Kidney (tissue), 22 donors: ENCODE results near the gene SESN1. TPM values are rescaled to one million over a fixed set of nuclear protein-coding genes. Genes with fewer than 3 reads are reported as not detected.
"Not testable (repeated sequence)": the region's sequence is repeated elsewhere in the genome, so short reads cannot be mapped to it uniquely, and the experiment has no call there.

Experiments used
- DNase-seq, 5 donors: peaks; one replicate each; pipeline ENCODE4 v3.0.0-alpha.2; 2013 to 2020
- FAIRE-seq: peaks from 2 replicates; lab custom pipeline; 2012; peaks lifted over from hg19 to GRCh38; lab: Jason Lieb, UNC
- H3K27ac ChIP-seq, 2 donors: one replicate each; pipeline ENCODE4 v1.7.0; 2013; ENCODE audit warnings: low read depth in 2 of 2, low read length in 2 of 2, inconsistent platforms in 1 of 2
- H3K27me3 ChIP-seq: one replicate; pipeline ENCODE4 v1.7.1; 2013; ENCODE audit warnings: low read length, inconsistent platforms; ENCODE audit not compliant: control insufficient read depth, insufficient read depth
- H3K36me3 ChIP-seq, 3 donors: one replicate each; pipeline versions ENCODE4 v1.7.0 to v1.7.1; 2013; ENCODE audit warnings: low read length in 3 of 3, control low read depth in 1 of 3, inconsistent platforms in 1 of 3; ENCODE audit not compliant: insufficient read depth in 3 of 3, control insufficient read depth in 2 of 3
- H3K4me1 ChIP-seq, 3 donors: one replicate each; pipeline versions ENCODE4 v1.7.0 to v1.7.1; 2013; ENCODE audit warnings: low read length in 3 of 3, inconsistent platforms in 1 of 3, low read depth in 1 of 3; ENCODE audit not compliant: control insufficient read depth in 2 of 3, insufficient read depth in 2 of 3
- H3K4me3 ChIP-seq, 3 donors: one replicate each; pipeline versions ENCODE4 v1.7.0 to v1.8.1; 2013; ENCODE audit warnings: low read length in 3 of 3, control low read depth in 1 of 3, inconsistent platforms in 1 of 3
- H3K9ac ChIP-seq, 3 donors: one replicate each; pipeline versions ENCODE4 v1.7.0 to v1.7.1; 2013; ENCODE audit warnings: low read length in 3 of 3, control low read depth in 1 of 3, inconsistent platforms in 1 of 3
- H3K9me3 ChIP-seq, 3 donors: one replicate each; pipeline versions ENCODE4 v1.7.0 to v1.7.1; 2013; ENCODE audit warnings: low read length in 3 of 3, control low read depth in 1 of 3, inconsistent platforms in 1 of 3; ENCODE audit not compliant: control insufficient read depth in 2 of 3, insufficient read depth in 1 of 3
- intact Hi-C: fragments of 100-400 bp; cut with DNase I; formaldehyde crosslinking; loops from one replicate; pipeline ENCODE4 v1.11.1; 2022
- long read RNA-seq, 10 donors: library from polyadenylated mRNA in 1 of 10; unstranded in 1 of 10; transcript quantifications; one replicate each; pipeline ENCODE4 v2.0.0 and lab custom pipeline, GENCODE V29; 2021 to 2026
- polyA plus RNA-seq: library from polyadenylated mRNA; stranded (reverse); fragments of 350-450 nt; fragmentation: Illumina TruSeq; extraction: RNeasy Lipid Tissue Mini Kit (QIAGEN cat#74804); gene quantifications from one replicate; pipeline ENCODE4 v1.2.3, GENCODE V29; 2014; ENCODE audit warnings: low read depth, low replicate concordance; ENCODE audit not compliant: insufficient read depth
- total RNA-seq: library from RNA; stranded (reverse); fragmentation: NEBNext Ultra II Directional; extraction: Animal tissue kit (Norgen Biotek cat#: 25700); gene quantifications from one replicate; pipeline ENCODE4 v1.2.1, GENCODE V29; 2021
- TF ChIP-seq, protein P1 (sequence below): IDR thresholded peaks from 3 replicates; pipeline ENCODE4 v1.5.1; 2012; ENCODE audit warnings: mild to moderate bottlenecking, moderate library complexity, borderline replicate concordance; ENCODE audit not compliant: insufficient read depth; ENCODE audit errors: extremely low read depth
- donor health status: control.
- donor health status: control.
- donor health status: control.
- donor health status: control.
- donor health status: control.
- donor health status: DM: yes; HTN: yes; CAD: no.
- donor health status: Normal renal cell carcinoma (clear cell type).

Gene SESN1
- 26.0 TPM for total RNA-seq
- polyA plus RNA-seq: 14.8 TPM
- long read RNA-seq, donor 1, partial matches to known transcripts: 0 of 5 reads
- long read RNA-seq, donor 1, other reads (novel, unspliced or antisense): 0 of 5 reads
- long read RNA-seq, donor 2, partial matches to known transcripts: 11 of 18 reads
- long read RNA-seq, donor 2, other reads (novel, unspliced or antisense): 0 of 18 reads
- long read RNA-seq, donor 3, partial matches to known transcripts: 6 of 9 reads
- long read RNA-seq, donor 3, other reads (novel, unspliced or antisense): 0 of 9 reads
- long read RNA-seq, donor 4, partial matches to known transcripts: 12 of 14 reads
- long read RNA-seq, donor 4, other reads (novel, unspliced or antisense): 0 of 14 reads
- long read RNA-seq, donor 5: 0 reads
- long read RNA-seq, donor 6, partial matches to known transcripts: 0 of 3 reads
- long read RNA-seq, donor 6, other reads (novel, unspliced or antisense): 0 of 3 reads
- long read RNA-seq, donor 7, transcript SESN1-202 (10 exons, 2,676 nt): major isoform, 20 of 32 reads
- long read RNA-seq, donor 7, transcript SESN1-204 (10 exons, 3,509 nt): minor isoform, 5 of 32 reads
- long read RNA-seq, donor 7, partial matches to known transcripts: 2 of 32 reads
- long read RNA-seq, donor 7, other reads (novel, unspliced or antisense): 5 of 32 reads
- long read RNA-seq, donor 8, partial matches to known transcripts: 0 of 2 reads
- long read RNA-seq, donor 8, other reads (novel, unspliced or antisense): 0 of 2 reads
- long read RNA-seq, donor 9, partial matches to known transcripts: 0 of 1 reads
- long read RNA-seq, donor 9, other reads (novel, unspliced or antisense): 0 of 1 reads
- long read RNA-seq, donor 10, partial matches to known transcripts: 0 of 5 reads
- long read RNA-seq, donor 10, other reads (novel, unspliced or antisense): 0 of 5 reads

DNA sequence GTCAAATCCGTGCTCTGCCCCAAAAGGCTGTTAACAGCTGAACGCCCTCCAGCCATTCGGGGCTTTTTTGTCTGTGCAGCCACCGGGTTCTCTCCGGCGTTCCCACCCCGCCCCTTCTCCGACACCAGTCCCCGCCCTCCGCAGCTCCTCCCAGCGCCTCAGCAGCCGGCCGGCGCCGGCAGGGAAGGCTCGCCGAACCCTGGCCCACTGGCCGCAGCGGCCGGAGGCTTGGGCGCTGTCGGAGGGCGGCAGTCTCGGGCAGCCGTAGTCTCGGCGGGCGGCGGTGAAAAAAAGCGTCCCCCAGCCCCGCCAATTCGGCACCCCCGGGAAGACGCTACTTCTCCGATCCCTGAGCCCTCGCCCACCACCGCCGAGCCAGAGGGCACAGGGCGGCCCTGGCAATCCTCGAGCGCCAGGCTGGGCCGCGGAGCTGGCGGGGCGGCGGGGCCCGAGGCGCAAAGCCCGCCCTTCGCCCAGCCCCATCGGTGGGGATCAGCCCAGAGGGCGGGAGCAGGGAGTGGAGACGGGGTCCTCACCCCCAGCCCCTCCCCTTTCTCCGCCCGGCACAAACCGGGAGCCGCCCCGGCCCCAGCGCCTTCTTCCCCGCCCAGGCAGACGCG, at the start of gene SESN1:
Gene SESN1 (minus strand): TSS at position 431 of the 620 bp plus-strand sequence. CDS start 773 bp downstream, outside the sequence.
- peak within 1 kb of the TSS; percentile 99 for H3K27ac ChIP-seq
- TF ChIP-seq, protein P1, sequence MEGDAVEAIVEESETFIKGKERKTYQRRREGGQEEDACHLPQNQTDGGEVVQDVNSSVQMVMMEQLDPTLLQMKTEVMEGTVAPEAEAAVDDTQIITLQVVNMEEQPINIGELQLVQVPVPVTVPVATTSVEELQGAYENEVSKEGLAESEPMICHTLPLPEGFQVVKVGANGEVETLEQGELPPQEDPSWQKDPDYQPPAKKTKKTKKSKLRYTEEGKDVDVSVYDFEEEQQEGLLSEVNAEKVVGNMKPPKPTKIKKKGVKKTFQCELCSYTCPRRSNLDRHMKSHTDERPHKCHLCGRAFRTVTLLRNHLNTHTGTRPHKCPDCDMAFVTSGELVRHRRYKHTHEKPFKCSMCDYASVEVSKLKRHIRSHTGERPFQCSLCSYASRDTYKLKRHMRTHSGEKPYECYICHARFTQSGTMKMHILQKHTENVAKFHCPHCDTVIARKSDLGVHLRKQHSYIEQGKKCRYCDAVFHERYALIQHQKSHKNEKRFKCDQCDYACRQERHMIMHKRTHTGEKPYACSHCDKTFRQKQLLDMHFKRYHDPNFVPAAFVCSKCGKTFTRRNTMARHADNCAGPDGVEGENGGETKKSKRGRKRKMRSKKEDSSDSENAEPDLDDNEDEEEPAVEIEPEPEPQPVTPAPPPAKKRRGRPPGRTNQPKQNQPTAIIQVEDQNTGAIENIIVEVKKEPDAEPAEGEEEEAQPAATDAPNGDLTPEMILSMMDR: no peak
- peak within 1 kb of the TSS; percentile 91 to 97 (median 94) for H3K4me3 ChIP-seq
- no peak for FAIRE-seq
- intact Hi-C loops: no loop called here
- peaks cover 0 to 9% (median 3%) of the 10 kb centered on the region in 3 donors for H3K4me1 ChIP-seq
- peak; percentile 96 to 99 (median 97) for DNase-seq
- no peaks in the 10 kb centered on the region for H3K36me3 ChIP-seq
- no peaks in the 10 kb centered on the region for H3K27me3 ChIP-seq
- no peaks in the 10 kb centered on the region for H3K9me3 ChIP-seq
- H3K9ac ChIP-seq: peak within 1 kb of the TSS; percentile 90 to 97 (median 93)

DNA sequence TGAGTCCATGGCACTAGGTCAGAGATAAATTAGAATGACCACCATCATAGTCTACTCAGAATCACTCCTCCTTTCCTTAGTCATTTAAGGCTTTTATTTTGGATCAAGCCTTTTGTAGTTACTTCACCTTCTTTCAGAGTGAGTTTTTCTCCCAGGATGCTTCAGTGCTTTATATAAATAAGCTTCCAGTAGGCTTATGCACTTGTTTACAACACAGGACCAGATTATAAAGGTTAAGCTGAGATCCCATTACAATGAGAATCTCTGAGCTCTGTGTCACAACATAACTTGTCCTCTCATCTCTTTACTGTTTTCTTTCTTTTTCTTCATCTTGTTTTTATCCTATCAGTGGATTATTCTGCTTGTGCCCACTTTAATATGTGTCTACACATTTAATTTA, 48.5 kb upstream of the SESN1 start:
- Histone ChIP-seq H3K27me3 (no peaks in the 10 kb centered on the region), H3K36me3 (peaks cover 0 to 2% (median 0%) of the 10 kb centered on the region in 3 donors), H3K4me3 (no peak overlapping the region), H3K9me3 (no peaks in the 10 kb centered on the region), H3K9ac (no peak overlapping the region), H3K4me1 (no peaks in the 10 kb centered on the region), H3K27ac (no peak overlapping the region)
- TF ChIP-seq, protein P1: no peak
- intact Hi-C loops: no loop called here
- FAIRE-seq (no peak), DNase-seq (no peak)

DNA sequence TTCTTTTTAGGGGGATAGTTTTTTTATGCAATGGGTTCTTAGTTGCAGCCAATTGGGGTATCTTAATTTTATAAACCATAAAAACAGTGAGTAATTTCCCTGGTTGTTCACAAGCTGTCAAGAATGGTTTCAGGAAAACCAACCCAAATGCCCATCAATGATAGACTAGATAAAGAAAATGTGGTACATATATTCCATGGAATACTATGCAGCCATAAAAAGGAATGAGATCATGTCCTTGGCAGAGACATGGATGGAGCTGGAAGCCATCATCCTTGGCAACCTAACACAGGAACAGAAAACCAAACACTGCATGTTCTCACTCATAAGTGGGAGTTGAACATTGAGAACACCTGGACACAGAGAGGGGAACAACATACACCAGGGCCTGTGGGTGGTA, 47.4 kb upstream of the SESN1 start:
- H3K4me1 ChIP-seq, FAIRE-seq, H3K9ac ChIP-seq, H3K36me3 ChIP-seq, H3K27me3 ChIP-seq, DNase-seq, intact Hi-C loops, H3K27ac ChIP-seq, H3K4me3 ChIP-seq, H3K9me3 ChIP-seq: not testable (repeated sequence)
